ENCODE data around the gene KIF21A. TPM values are rescaled to one million over a fixed set of nuclear protein-coding genes. Genes with fewer than 3 reads are reported as not detected.

The KIF21A gene
- polyA plus RNA-seq, 1 experiment: 0.69 TPM

GRCh38 chr12:39420043-39420442 lies 22.9 kb downstream of the KIF21A start:
- POLR2A ChIA-PET: interaction anchor here (0.7 kb wide), 1 partner anchor 896 kb away, joined by 8 read pairs; no protein-coding TSS in a partner anchor
- DNase-seq (ENCODE audit: low read depth): no peak
- CTCF ChIA-PET: interaction anchor here (1.2 kb wide), 1 partner anchor 20 kb away, joined by 5 read pairs; no protein-coding TSS in a partner anchor
- H3K4me3 ChIP-seq (ENCODE audit: low read depth, low read length): no peak overlapping the region
- no peaks in the 10 kb centered on the region for H3K27me3 ChIP-seq (ENCODE audit: control insufficient read depth, insufficient read depth, low read length)
- H3K36me3 ChIP-seq (ENCODE audit: control insufficient read depth, insufficient read depth, low read length): no peaks in the 10 kb centered on the region
- TF ChIP-seq, protein P1, sequence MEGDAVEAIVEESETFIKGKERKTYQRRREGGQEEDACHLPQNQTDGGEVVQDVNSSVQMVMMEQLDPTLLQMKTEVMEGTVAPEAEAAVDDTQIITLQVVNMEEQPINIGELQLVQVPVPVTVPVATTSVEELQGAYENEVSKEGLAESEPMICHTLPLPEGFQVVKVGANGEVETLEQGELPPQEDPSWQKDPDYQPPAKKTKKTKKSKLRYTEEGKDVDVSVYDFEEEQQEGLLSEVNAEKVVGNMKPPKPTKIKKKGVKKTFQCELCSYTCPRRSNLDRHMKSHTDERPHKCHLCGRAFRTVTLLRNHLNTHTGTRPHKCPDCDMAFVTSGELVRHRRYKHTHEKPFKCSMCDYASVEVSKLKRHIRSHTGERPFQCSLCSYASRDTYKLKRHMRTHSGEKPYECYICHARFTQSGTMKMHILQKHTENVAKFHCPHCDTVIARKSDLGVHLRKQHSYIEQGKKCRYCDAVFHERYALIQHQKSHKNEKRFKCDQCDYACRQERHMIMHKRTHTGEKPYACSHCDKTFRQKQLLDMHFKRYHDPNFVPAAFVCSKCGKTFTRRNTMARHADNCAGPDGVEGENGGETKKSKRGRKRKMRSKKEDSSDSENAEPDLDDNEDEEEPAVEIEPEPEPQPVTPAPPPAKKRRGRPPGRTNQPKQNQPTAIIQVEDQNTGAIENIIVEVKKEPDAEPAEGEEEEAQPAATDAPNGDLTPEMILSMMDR (IDR thresholded peaks at IDR 0.05; ENCODE audit: insufficient read depth, low read depth, low read length): no peak

DNA sequence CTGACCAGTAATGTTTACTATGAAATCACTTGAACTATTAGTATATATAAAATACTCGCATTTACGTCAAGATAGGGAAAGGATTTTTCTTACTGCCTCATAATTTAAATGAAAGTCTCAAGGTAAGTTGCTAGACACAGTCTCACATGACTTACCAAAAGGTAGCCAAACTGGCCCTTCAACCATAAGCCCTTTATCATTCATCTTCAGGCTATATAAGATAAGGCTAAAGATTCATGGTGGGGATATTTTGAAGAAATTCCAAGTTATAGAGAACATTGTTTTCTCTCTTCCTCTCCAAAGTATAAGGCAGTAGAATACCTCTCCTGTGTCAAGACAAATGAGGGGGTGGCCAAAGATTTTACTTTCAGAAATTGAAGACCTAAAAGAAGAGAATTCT lies 23.4 kb downstream of the KIF21A start:
- DNase-seq (ENCODE audit: low read depth): no peak
- Histone ChIP-seq H3K4me3 (ENCODE audit: low read depth, low read length) (no peak overlapping the region), H3K36me3 (ENCODE audit: control insufficient read depth, insufficient read depth, low read length) (no peaks in the 10 kb centered on the region), H3K27me3 (ENCODE audit: control insufficient read depth, insufficient read depth, low read length) (no peaks in the 10 kb centered on the region)
- POLR2A ChIA-PET: no interaction called here
- TF ChIP-seq, protein P1 (IDR thresholded peaks at IDR 0.05; ENCODE audit: insufficient read depth, low read depth, low read length): no peak
- CTCF ChIA-PET: interaction anchor here (1.2 kb wide), 1 partner anchor 21 kb away, joined by 5 read pairs; no protein-coding TSS in a partner anchor

DNA sequence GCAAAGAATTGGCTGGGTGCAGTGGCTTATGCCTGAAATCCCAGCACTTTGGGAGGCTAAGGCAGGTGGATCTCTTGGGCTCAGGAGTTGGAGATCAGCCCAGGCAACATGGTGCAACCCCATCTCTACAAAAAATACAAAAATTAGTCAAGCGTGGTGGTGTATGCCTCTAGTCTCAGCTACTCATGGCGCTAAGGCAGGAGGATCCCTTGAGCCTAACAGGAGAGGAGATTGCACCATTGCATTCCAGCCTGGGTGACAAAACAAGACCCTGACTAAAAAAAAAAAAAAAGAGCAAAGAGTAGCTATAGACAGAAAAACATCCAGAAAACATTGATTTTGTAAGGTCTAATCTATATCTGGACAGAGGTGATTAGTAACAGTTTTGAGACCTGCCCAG lies 25.0 kb downstream of the KIF21A start:
- Histone ChIP-seq H3K27me3 (ENCODE audit: control insufficient read depth, insufficient read depth, low read length) (no peaks in the 10 kb centered on the region), H3K36me3 (ENCODE audit: control insufficient read depth, insufficient read depth, low read length) (no peaks in the 10 kb centered on the region), H3K4me3 (ENCODE audit: low read depth, low read length) (no peak overlapping the region)
- TF ChIP-seq, protein P1 (IDR thresholded peaks at IDR 0.05; ENCODE audit: insufficient read depth, low read depth, low read length): no peak
- DNase-seq (ENCODE audit: low read depth): no peak
- ChIA-PET CTCF (interaction anchor here (0.6 kb wide), 1 partner anchor 58 kb away, joined by 3 read pairs; no protein-coding TSS in a partner anchor), POLR2A (no interaction called here)

DNA sequence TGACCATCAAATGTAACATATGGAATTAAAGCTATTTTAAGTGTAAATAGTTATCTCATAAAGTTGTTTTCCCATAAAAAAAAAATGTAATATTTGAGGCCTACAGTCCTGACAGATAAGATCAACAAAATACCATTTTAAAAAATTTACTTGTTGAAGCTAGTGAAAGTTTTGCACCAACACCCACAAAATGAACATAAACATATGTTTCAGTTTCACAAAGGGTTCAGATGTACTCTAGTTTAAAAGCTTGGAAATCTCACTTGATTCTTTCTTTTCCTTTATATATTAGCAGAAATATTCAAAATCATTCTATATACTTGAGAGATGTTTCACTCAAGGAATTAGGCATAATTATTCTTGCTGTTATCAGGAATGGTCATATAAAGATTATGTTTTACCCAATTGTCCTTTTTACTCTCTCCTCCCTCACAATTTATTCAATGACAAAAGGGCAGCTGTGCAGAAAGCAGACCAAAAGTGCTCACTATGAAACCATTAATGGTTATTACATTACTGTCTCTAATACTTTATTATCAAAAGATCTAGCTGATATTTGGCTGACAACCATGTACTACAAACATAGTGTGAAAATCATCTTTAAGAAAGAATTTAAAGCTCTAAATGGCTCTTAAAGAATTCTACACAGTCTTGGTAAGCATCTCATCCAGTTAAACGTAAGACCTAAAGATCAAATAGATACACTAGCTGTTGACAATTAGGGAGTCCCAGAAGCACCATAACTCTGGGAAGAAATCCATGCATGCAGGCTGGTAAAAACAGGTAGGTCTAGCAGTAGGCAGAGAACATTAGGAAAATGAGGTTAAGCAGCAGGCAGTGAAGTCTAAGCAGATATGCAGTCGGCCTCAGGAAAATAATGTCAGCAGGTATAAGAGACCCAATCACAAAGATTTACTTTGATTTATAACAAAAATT lies 28.8 kb downstream of the KIF21A start:
- TF ChIP-seq, protein P1 (IDR thresholded peaks at IDR 0.05; ENCODE audit: insufficient read depth, low read depth, low read length): no peak
- Histone ChIP-seq H3K27me3 (ENCODE audit: control insufficient read depth, insufficient read depth, low read length) (no peaks in the 10 kb centered on the region), H3K4me3 (ENCODE audit: low read depth, low read length) (no peak overlapping the region), H3K36me3 (ENCODE audit: control insufficient read depth, insufficient read depth, low read length) (no peaks in the 10 kb centered on the region)
- ChIA-PET CTCF (interaction anchor here (0.9 kb wide), 1 partner anchor 29 kb away, joined by 3 read pairs; the partner anchor contains the start of gene KIF21A), POLR2A (no interaction called here)
- no peak for DNase-seq (ENCODE audit: low read depth)

- no peak for DNase-seq (ENCODE audit: low read depth)
- no peak overlapping the region for H3K4me3 ChIP-seq (ENCODE audit: low read depth, low read length)
- no peaks in the 10 kb centered on the region for H3K27me3 ChIP-seq (ENCODE audit: control insufficient read depth, insufficient read depth, low read length)
- TF ChIP-seq, protein P1 (IDR thresholded peaks at IDR 0.05; ENCODE audit: insufficient read depth, low read depth, low read length): no peak
- POLR2A ChIA-PET: no interaction called here
- no peaks in the 10 kb centered on the region for H3K36me3 ChIP-seq (ENCODE audit: control insufficient read depth, insufficient read depth, low read length)
- CTCF ChIA-PET: no interaction called here
These were observed 30.7 kb downstream of the KIF21A start for GRCh38 chr12:39412210-39412609.
